MM.1S (cell line): ENCODE data around the gene ARMC10.

Experiments used
- EZH2phosphoT487 ChIP-seq: fragments of 300-600 bp; sonication (generic); IDR thresholded peaks from 2 replicates; pipeline ENCODE4 v1.6.1; 2018; ENCODE audit warnings: antibody characterized with exemption, low read length
- TF ChIP-seq, protein P1 (sequence below): fragments of 300-600 bp; sonication (generic); IDR thresholded peaks from 2 replicates; pipeline ENCODE4 v1.5.1; 2016; ENCODE audit warnings: antibody characterized with exemption, low read length, mixed read lengths

DNA sequence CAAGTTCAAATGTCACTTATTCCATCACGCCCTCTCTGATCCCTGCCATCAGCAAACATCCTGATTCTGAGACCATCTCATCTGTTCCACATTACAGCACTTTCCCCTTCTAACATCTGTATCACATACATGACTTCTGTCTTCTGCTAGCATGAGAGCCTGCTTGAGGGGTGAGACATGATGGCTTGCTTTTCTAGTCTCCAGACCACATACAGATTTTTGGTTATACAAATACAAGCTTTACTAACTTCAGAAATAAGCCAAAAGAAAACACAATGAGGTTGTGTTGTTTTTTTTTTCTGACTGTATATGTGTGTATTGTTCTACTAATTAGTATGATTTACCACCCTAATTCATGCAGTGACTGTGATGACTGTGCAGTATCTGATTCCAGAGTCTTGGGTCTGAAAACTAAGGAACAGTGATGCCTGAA lies 39.7 kb downstream of the ARMC10 start:
- TF ChIP-seq, protein P1, sequence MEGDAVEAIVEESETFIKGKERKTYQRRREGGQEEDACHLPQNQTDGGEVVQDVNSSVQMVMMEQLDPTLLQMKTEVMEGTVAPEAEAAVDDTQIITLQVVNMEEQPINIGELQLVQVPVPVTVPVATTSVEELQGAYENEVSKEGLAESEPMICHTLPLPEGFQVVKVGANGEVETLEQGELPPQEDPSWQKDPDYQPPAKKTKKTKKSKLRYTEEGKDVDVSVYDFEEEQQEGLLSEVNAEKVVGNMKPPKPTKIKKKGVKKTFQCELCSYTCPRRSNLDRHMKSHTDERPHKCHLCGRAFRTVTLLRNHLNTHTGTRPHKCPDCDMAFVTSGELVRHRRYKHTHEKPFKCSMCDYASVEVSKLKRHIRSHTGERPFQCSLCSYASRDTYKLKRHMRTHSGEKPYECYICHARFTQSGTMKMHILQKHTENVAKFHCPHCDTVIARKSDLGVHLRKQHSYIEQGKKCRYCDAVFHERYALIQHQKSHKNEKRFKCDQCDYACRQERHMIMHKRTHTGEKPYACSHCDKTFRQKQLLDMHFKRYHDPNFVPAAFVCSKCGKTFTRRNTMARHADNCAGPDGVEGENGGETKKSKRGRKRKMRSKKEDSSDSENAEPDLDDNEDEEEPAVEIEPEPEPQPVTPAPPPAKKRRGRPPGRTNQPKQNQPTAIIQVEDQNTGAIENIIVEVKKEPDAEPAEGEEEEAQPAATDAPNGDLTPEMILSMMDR: no peak
- no peak for TF ChIP-seq EZH2phosphoT487
